GM12872 (cell line): ENCODE results near the gene PLVAP.

ENCODE experiments used
- CTCF ChIP-seq: IDR thresholded peaks from 3 replicates; pipeline ENCODE4 v1.5.1; 2011; ENCODE audit warnings: low read depth, mild to moderate bottlenecking, low read length, moderate library complexity; ENCODE audit not compliant: insufficient read depth

Gene PLVAP

GRCh38 chr19:17348700-17349099 is 28.4 kb downstream of the PLVAP start:
- no peak for TF ChIP-seq CTCF

GRCh38 chr19:17347877-17348276 is 29.3 kb downstream of the PLVAP start:
- TF ChIP-seq CTCF, result no peak

- TF ChIP-seq CTCF, result no peak
Observed at GRCh38 chr19:17347361-17347760, 29.8 kb downstream of the PLVAP start.

- peak; percentile 97 for TF ChIP-seq CTCF
Observed at GRCh38 chr19:17346109-17346671, 31.0 kb downstream of the PLVAP start.

GRCh38 chr19:17341845-17342244 is 35.3 kb downstream of the PLVAP start:
- TF ChIP-seq CTCF, result no peak

GRCh38 chr19:17341386-17341785 is 35.8 kb downstream of the PLVAP start:
- no peak for TF ChIP-seq CTCF

GRCh38 chr19:17340871-17341357 is 36.2 kb downstream of the PLVAP start:
- no peak for TF ChIP-seq CTCF
